Measurements from ENCODE around the gene SOX6. TPM values are rescaled to one million over a fixed set of nuclear protein-coding genes. Genes with fewer than 3 reads are reported as not detected.

SOX6 gene
- total RNA-seq, 1 experiment from 2014 or later = 0.21 TPM

- intact Hi-C loops (cut with micrococcal nuclease; ENCODE audit: unreplicated experiment) = no loop called here
- no peaks in the 10 kb centered on the region for H3K36me3 ChIP-seq (ENCODE audit: control insufficient read depth, insufficient read depth, low read length)
- no TSS peak for BruUV-seq (replicated peaks)
- H3K27me3 ChIP-seq (ENCODE audit: control insufficient read depth, insufficient read depth, low read length) = no peaks in the 10 kb centered on the region
- DNase-seq (ENCODE audit: low read depth, low spot score) (no peak), ATAC-seq (no peak)
- ChIA-PET CTCF (no interaction called here), POLR2A (no interaction called here)
- H3K4me1 ChIP-seq (ENCODE audit: control insufficient read depth, insufficient read depth, low read length) = no peaks in the 10 kb centered on the region
- H3K27ac ChIP-seq (ENCODE audit: low read length) = no peak overlapping the region
- no peaks in the 10 kb centered on the region for H3K9me3 ChIP-seq (ENCODE audit: control insufficient read depth, insufficient read depth, low read depth, low read length)
- no peak for TF ChIP-seq CTCF (IDR thresholded peaks at IDR 0.05)
- TF ChIP-seq TCF7L2 (IDR thresholded peaks at IDR 0.05; ENCODE audit: low read depth, low read length) = no peak
- no peak for TF ChIP-seq POLR2AphosphoS5 (IDR thresholded peaks at IDR 0.05; ENCODE audit: low read depth, low read length)
- no peak overlapping the region for H3K4me3 ChIP-seq (ENCODE audit: low read depth in 2 of 2, low read length in 2 of 2)
- in situ Hi-C loops (cut with HindIII; ENCODE audit: low pct_unique_long_range_greater_than_20kb, low sequenced_read_pairs) = no loop called here
These were observed 56.2 kb downstream of the SOX6 start for GRCh38 chr11:16299884-16300782.

DNA sequence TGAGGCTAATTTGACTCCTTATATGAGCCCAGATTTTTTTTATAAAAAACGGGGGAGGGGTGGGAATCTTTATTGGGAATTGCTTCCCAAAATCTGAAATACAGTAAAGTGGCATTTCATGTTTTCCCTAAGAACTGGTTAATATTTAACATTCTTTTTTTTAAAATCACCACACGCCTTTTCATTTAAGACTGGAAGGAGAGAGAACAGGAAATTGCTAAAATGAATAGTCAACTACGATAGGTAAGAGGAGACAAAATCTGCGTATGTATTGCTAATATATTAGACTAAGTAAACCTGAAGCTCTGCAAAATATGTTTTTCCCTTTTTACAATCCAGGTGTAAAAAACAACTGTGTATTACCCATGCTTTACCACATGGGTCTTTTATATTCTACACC lies 57.0 kb downstream of the SOX6 start:
- DNase-seq (ENCODE audit: low read depth, low spot score) (no peak), ATAC-seq (no peak)
- no peaks in the 10 kb centered on the region for H3K4me1 ChIP-seq (ENCODE audit: control insufficient read depth, insufficient read depth, low read length)
- no peaks in the 10 kb centered on the region for H3K27me3 ChIP-seq (ENCODE audit: control insufficient read depth, insufficient read depth, low read length)
- no TSS peak for BruUV-seq (replicated peaks)
- H3K27ac ChIP-seq (ENCODE audit: low read length) = no peak overlapping the region
- TF ChIP-seq SIN3A (IDR thresholded peaks at IDR 0.05; ENCODE audit: borderline replicate concordance, insufficient read depth, low read depth, low read length) = no peak
- no peak for TF ChIP-seq POLR2AphosphoS5 (IDR thresholded peaks at IDR 0.05; ENCODE audit: low read depth, low read length)
- no peak for TF ChIP-seq CTCF (IDR thresholded peaks at IDR 0.05)
- TF ChIP-seq, protein P1, sequence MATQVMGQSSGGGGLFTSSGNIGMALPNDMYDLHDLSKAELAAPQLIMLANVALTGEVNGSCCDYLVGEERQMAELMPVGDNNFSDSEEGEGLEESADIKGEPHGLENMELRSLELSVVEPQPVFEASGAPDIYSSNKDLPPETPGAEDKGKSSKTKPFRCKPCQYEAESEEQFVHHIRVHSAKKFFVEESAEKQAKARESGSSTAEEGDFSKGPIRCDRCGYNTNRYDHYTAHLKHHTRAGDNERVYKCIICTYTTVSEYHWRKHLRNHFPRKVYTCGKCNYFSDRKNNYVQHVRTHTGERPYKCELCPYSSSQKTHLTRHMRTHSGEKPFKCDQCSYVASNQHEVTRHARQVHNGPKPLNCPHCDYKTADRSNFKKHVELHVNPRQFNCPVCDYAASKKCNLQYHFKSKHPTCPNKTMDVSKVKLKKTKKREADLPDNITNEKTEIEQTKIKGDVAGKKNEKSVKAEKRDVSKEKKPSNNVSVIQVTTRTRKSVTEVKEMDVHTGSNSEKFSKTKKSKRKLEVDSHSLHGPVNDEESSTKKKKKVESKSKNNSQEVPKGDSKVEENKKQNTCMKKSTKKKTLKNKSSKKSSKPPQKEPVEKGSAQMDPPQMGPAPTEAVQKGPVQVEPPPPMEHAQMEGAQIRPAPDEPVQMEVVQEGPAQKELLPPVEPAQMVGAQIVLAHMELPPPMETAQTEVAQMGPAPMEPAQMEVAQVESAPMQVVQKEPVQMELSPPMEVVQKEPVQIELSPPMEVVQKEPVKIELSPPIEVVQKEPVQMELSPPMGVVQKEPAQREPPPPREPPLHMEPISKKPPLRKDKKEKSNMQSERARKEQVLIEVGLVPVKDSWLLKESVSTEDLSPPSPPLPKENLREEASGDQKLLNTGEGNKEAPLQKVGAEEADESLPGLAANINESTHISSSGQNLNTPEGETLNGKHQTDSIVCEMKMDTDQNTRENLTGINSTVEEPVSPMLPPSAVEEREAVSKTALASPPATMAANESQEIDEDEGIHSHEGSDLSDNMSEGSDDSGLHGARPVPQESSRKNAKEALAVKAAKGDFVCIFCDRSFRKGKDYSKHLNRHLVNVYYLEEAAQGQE (IDR thresholded peaks at IDR 0.05; ENCODE audit: insufficient read depth in 1 of 2, low read depth in 2 of 2, low read length in 1 of 2) = no peak
- TF ChIP-seq TCF7L2 (IDR thresholded peaks at IDR 0.05; ENCODE audit: low read depth, low read length) = no peak
- intact Hi-C loops (cut with micrococcal nuclease; ENCODE audit: unreplicated experiment) (no loop called here), in situ Hi-C loops (cut with HindIII; ENCODE audit: low pct_unique_long_range_greater_than_20kb, low sequenced_read_pairs) (no loop called here)
- ChIA-PET POLR2A (no interaction called here), CTCF (no interaction called here)
- H3K36me3 ChIP-seq (ENCODE audit: control insufficient read depth, insufficient read depth, low read length) = no peaks in the 10 kb centered on the region
- H3K4me3 ChIP-seq (ENCODE audit: low read depth in 2 of 2, low read length in 2 of 2) = no peak overlapping the region
- H3K9me3 ChIP-seq (ENCODE audit: control insufficient read depth, insufficient read depth, low read depth, low read length) = no peaks in the 10 kb centered on the region
